Upper lobe of left lung (tissue), 6 donors: ENCODE measurements around the gene CYBRD1. TPM values are rescaled to one million over a fixed set of nuclear protein-coding genes. Genes with fewer than 3 reads are reported as not detected.

Experiments
- ATAC-seq, 2 donors: fragments of 200-7000 bp; cut with Tn5 transposase; one replicate each; pipeline ENCODE4 v1.9.1; 2022; ENCODE audit warnings: mild to moderate bottlenecking in 2 of 2, moderate library complexity in 2 of 2; ENCODE audit not compliant: low FRiP score in 2 of 2
- DNase-seq, 2 donors: peaks; one replicate each; pipeline ENCODE4 v3.0.0-alpha.2; 2019 to 2020
- H3K27ac ChIP-seq, 4 donors: fragments of 200-600 bp; sonication (generic); one replicate each; pipeline ENCODE4 v1.5.1; 2016 to 2019
- H3K27me3 ChIP-seq, 4 donors: fragments of 200-600 bp; sonication (generic); one replicate each; pipeline ENCODE4 v1.5.1; 2017 to 2019
- H3K36me3 ChIP-seq, 4 donors: fragments of 200-600 bp; sonication (generic); one replicate each; pipeline ENCODE4 v1.5.1; 2016 to 2019
- H3K4me1 ChIP-seq, 4 donors: fragments of 200-600 bp; sonication (generic); one replicate each; pipeline ENCODE4 v1.5.1; 2018 to 2019
- H3K4me3 ChIP-seq, 4 donors: fragments of 200-600 bp; sonication (generic); one replicate each; pipeline ENCODE4 v1.5.1; 2017 to 2019; ENCODE audit warnings: mild to moderate bottlenecking in 2 of 4, moderate library complexity in 1 of 4
- H3K9me3 ChIP-seq, 4 donors: fragments of 200-600 bp; sonication (generic); one replicate each; pipeline ENCODE4 v1.5.1; 2018 to 2019
- CTCF ChIP-seq, 6 experiments: fragments of 450-650 bp in 4 of 6; fragments of 200-600 bp in 2 of 6; sonication (generic) in 2 of 6; IDR thresholded peaks; one replicate each; pipeline ENCODE4 v1.5.1; 2016 to 2019; ENCODE audit warnings: antibody characterized with exemption in 6 of 6
- EP300 ChIP-seq, 4 donors: sonication (generic); formaldehyde crosslinking; IDR thresholded peaks; one replicate each; pipeline ENCODE4 v1.5.1; 2017; ENCODE audit warnings: antibody characterized with exemption in 4 of 4, control low read depth in 2 of 4
- POLR2A ChIP-seq, 4 donors: fragments of 450-650 bp; IDR thresholded peaks; one replicate each; pipeline ENCODE4 v1.5.1; 2016 to 2017; ENCODE audit warnings: antibody characterized with exemption in 4 of 4, mild to moderate bottlenecking in 2 of 4
- POLR2AphosphoS5 ChIP-seq, 2 donors: sonication (generic); formaldehyde crosslinking; IDR thresholded peaks; one replicate each; pipeline ENCODE4 v1.5.1; 2017; ENCODE audit warnings: antibody characterized with exemption in 2 of 2
- WGBS, 2 donors: methylation state at CpG; one replicate each; pipeline ENCODE4 v1.1.5; 2017 to 2018; 5-methylcytosine and 5-hydroxymethylcytosine counted together
- total RNA-seq, 6 donors: library from RNA; depleted of rRNA in 4 of 6; stranded (reverse); fragments of >200 nt in 4 of 6; gene quantifications; one replicate each; pipeline versions ENCODE4 v1.1.0 to v1.2.1, GENCODE V29; 2016 to 2021
- donor health status: DM: no; HTN: no; CAD: no; lungs with moderate emphysema.
- donor health status: DM: no; HTN: yes; CAD: no; lungs with severe emphysema.

CYBRD1 gene
- total RNA-seq, 6 donors from 2014 or later, result 71.7 to 383 (median 214) TPM

- H3K4me3 ChIP-seq, result no peak overlapping the region
- no peaks in the 10 kb centered on the region for H3K4me1 ChIP-seq
- TF ChIP-seq POLR2A (IDR thresholded peaks at IDR 0.05) (no peak), POLR2AphosphoS5 (IDR thresholded peaks at IDR 0.05) (no peak), EP300 (IDR thresholded peaks at IDR 0.05) (no peak), CTCF (IDR thresholded peaks at IDR 0.05) (no peak)
- no peaks in the 10 kb centered on the region for H3K36me3 ChIP-seq
- 53 to 55% methylated on average over 3 of the region's 3 CpGs for WGBS, 2 donors
- H3K27me3 ChIP-seq, result no peaks in the 10 kb centered on the region
- ATAC-seq (no peak), DNase-seq (no peak)
- no peak overlapping the region for H3K27ac ChIP-seq
- no peaks in the 10 kb centered on the region for H3K9me3 ChIP-seq
These were observed 8.5 kb upstream of the CYBRD1 start for GRCh38 chr2:171513719-171514160.

GRCh38 chr2:171514908-171515582, 7.2 kb upstream of the CYBRD1 start:
- Histone ChIP-seq H3K4me3 (no peak overlapping the region), H3K27ac (no peak overlapping the region), H3K27me3 (no peaks in the 10 kb centered on the region), H3K9me3 (no peaks in the 10 kb centered on the region), H3K4me1 (no peaks in the 10 kb centered on the region), H3K36me3 (no peaks in the 10 kb centered on the region)
- no peak for TF ChIP-seq EP300 (IDR thresholded peaks at IDR 0.05)
- TF ChIP-seq POLR2A (IDR thresholded peaks at IDR 0.05), result no peak
- no peak for TF ChIP-seq POLR2AphosphoS5 (IDR thresholded peaks at IDR 0.05)
- TF ChIP-seq CTCF (IDR thresholded peaks at IDR 0.05), result no peak
- DNase-seq (no peak), ATAC-seq (no peak)
- WGBS, 2 donors, result 87 to 90% methylated on average over 3 of the region's 3 CpGs

- TF ChIP-seq POLR2AphosphoS5 (IDR thresholded peaks at IDR 0.05), result no peak
- TF ChIP-seq EP300 (IDR thresholded peaks at IDR 0.05), result no peak
- no peak for TF ChIP-seq POLR2A (IDR thresholded peaks at IDR 0.05)
- no peak for TF ChIP-seq CTCF (IDR thresholded peaks at IDR 0.05)
- Histone ChIP-seq H3K4me3 (no peak overlapping the region), H3K27ac (no peak overlapping the region), H3K27me3 (no peaks in the 10 kb centered on the region), H3K9me3 (no peaks in the 10 kb centered on the region), H3K4me1 (no peaks in the 10 kb centered on the region), H3K36me3 (no peaks in the 10 kb centered on the region)
- WGBS, 2 donors, result 85 to 86% methylated on average over 6 of the region's 6 CpGs
- DNase-seq (no peak), ATAC-seq (peak in 1 of 2 donors; percentile 81)
These were observed 6.5 kb upstream of the CYBRD1 start for GRCh38 chr2:171515672-171516298.

- ATAC-seq (peak in 1 of 2 donors; percentile 57), DNase-seq (no peak)
- Histone ChIP-seq H3K4me1 (peaks cover 0 to 5% (median 3%) of the 10 kb centered on the region in 4 donors), H3K27ac (no peak overlapping the region), H3K4me3 (no peak overlapping the region), H3K36me3 (no peaks in the 10 kb centered on the region), H3K27me3 (no peaks in the 10 kb centered on the region), H3K9me3 (no peaks in the 10 kb centered on the region)
- TF ChIP-seq CTCF (IDR thresholded peaks at IDR 0.05), result no peak
- no peak for TF ChIP-seq POLR2A (IDR thresholded peaks at IDR 0.05)
- TF ChIP-seq POLR2AphosphoS5 (IDR thresholded peaks at IDR 0.05), result no peak
- TF ChIP-seq EP300 (IDR thresholded peaks at IDR 0.05), result no peak
- WGBS, 2 donors, result 88 to 91% methylated on average over 5 of the region's 5 CpGs
These were observed 5.5 kb upstream of the CYBRD1 start for GRCh38 chr2:171516793-171517192.
